Loucy (cell line): ENCODE data around the gene HES5.

Experiments used
- EZH2phosphoT487 ChIP-seq: fragments of 200-600 bp; IDR thresholded peaks from 2 replicates; pipeline ENCODE4 v1.6.1; 2018; ENCODE audit warnings: antibody characterized with exemption, mild to moderate bottlenecking, moderate library complexity, borderline replicate concordance
- TF ChIP-seq, protein P1 (sequence below): fragments of 200-600 bp; sonication (generic); conservative IDR thresholded peaks from 2 replicates; pipeline ENCODE4 v1.5.1; 2014; ENCODE audit warnings: mild to moderate bottlenecking, antibody characterized with exemption, low read length

- TF ChIP-seq, protein P1, sequence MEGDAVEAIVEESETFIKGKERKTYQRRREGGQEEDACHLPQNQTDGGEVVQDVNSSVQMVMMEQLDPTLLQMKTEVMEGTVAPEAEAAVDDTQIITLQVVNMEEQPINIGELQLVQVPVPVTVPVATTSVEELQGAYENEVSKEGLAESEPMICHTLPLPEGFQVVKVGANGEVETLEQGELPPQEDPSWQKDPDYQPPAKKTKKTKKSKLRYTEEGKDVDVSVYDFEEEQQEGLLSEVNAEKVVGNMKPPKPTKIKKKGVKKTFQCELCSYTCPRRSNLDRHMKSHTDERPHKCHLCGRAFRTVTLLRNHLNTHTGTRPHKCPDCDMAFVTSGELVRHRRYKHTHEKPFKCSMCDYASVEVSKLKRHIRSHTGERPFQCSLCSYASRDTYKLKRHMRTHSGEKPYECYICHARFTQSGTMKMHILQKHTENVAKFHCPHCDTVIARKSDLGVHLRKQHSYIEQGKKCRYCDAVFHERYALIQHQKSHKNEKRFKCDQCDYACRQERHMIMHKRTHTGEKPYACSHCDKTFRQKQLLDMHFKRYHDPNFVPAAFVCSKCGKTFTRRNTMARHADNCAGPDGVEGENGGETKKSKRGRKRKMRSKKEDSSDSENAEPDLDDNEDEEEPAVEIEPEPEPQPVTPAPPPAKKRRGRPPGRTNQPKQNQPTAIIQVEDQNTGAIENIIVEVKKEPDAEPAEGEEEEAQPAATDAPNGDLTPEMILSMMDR = no peak
- TF ChIP-seq EZH2phosphoT487 = no peak
Observed at GRCh38 chr1:2502210-2502609, 27.9 kb downstream of the HES5 start.
